ENCODE measurements around the gene NOL4L.

The NOL4L gene

GRCh38 chr20:32589769-32590168 lies 4.6 kb upstream of the NOL4L start:
- no peak for ATAC-seq
- no peak for TF ChIP-seq ZC3H10 (CRISPR knock-in tag; IDR thresholded peaks at IDR 0.05)
- TF ChIP-seq ZNF565 (CRISPR knock-in tag; conservative IDR thresholded peaks at IDR 0.05; ENCODE audit: low read depth): no peak
- TF ChIP-seq ARNTL (CRISPR knock-in tag; IDR thresholded peaks at IDR 0.05; ENCODE audit: borderline replicate concordance, low read depth): no peak
- TF ChIP-seq, protein P1, sequence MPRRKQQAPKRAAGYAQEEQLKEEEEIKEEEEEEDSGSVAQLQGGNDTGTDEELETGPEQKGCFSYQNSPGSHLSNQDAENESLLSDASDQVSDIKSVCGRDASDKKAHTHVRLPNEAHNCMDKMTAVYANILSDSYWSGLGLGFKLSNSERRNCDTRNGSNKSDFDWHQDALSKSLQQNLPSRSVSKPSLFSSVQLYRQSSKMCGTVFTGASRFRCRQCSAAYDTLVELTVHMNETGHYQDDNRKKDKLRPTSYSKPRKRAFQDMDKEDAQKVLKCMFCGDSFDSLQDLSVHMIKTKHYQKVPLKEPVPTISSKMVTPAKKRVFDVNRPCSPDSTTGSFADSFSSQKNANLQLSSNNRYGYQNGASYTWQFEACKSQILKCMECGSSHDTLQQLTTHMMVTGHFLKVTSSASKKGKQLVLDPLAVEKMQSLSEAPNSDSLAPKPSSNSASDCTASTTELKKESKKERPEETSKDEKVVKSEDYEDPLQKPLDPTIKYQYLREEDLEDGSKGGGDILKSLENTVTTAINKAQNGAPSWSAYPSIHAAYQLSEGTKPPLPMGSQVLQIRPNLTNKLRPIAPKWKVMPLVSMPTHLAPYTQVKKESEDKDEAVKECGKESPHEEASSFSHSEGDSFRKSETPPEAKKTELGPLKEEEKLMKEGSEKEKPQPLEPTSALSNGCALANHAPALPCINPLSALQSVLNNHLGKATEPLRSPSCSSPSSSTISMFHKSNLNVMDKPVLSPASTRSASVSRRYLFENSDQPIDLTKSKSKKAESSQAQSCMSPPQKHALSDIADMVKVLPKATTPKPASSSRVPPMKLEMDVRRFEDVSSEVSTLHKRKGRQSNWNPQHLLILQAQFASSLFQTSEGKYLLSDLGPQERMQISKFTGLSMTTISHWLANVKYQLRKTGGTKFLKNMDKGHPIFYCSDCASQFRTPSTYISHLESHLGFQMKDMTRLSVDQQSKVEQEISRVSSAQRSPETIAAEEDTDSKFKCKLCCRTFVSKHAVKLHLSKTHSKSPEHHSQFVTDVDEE (CRISPR knock-in tag; IDR thresholded peaks at IDR 0.05): no peak
- TF ChIP-seq CSRNP3 (CRISPR knock-in tag; IDR thresholded peaks at IDR 0.05): no peak
- no peak for TF ChIP-seq SNAI2 (CRISPR knock-in tag; IDR thresholded peaks at IDR 0.05)
- TF ChIP-seq GLIS3 (CRISPR knock-in tag; IDR thresholded peaks at IDR 0.05): no peak
- TF ChIP-seq POU6F1 (CRISPR knock-in tag; IDR thresholded peaks at IDR 0.05; ENCODE audit: borderline replicate concordance, low read depth): no peak
- TF ChIP-seq ZNF70 (CRISPR knock-in tag; IDR thresholded peaks at IDR 0.05): no peak
- TF ChIP-seq CSDC2 (CRISPR knock-in tag; IDR thresholded peaks at IDR 0.05): no peak
- no peak for TF ChIP-seq ZNF8 (CRISPR knock-in tag; IDR thresholded peaks at IDR 0.05)
- no peak for TF ChIP-seq ZFP30 (CRISPR knock-in tag; IDR thresholded peaks at IDR 0.05)

DNA sequence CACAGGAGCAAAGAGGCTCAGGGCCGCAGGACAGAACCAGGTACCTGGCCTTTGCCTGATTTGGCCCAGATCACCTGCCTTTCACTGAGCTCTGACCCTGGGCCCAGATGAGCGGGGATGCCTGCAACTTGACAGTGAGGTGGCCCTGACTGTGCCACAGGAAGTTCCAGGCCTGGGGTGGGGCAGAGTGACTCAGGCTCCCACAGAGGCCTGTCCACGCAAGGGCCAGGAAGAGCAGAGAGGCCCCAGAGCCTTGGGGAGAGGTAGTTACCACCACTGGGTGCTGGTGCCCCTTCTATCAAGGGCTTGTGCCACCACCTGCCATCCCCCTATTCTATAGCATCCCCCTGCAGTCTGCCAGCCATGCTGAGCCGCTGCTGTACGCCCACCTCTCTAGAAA lies 4.1 kb upstream of the NOL4L start:
- TF ChIP-seq GLIS3 (CRISPR knock-in tag; IDR thresholded peaks at IDR 0.05) (no peak), PPARA (CRISPR knock-in tag; IDR thresholded peaks at IDR 0.05; ENCODE audit: borderline replicate concordance) (no peak), ISL1 (CRISPR knock-in tag; IDR thresholded peaks at IDR 0.05) (no peak), PATZ1 (CRISPR knock-in tag; IDR thresholded peaks at IDR 0.05; ENCODE audit: borderline replicate concordance) (no peak), POU6F1 (CRISPR knock-in tag; IDR thresholded peaks at IDR 0.05; ENCODE audit: borderline replicate concordance, low read depth) (no peak), CREB5 (CRISPR knock-in tag; IDR thresholded peaks at IDR 0.05; ENCODE audit: low read depth) (no peak), TOX (CRISPR knock-in tag; IDR thresholded peaks at IDR 0.05; ENCODE audit: borderline replicate concordance) (no peak), ZNF8 (CRISPR knock-in tag; IDR thresholded peaks at IDR 0.05) (no peak), ARNTL (CRISPR knock-in tag; IDR thresholded peaks at IDR 0.05; ENCODE audit: borderline replicate concordance, low read depth) (no peak), TCF4 (CRISPR knock-in tag; IDR thresholded peaks at IDR 0.05; ENCODE audit: borderline replicate concordance) (no peak), ZC3H10 (CRISPR knock-in tag; IDR thresholded peaks at IDR 0.05) (no peak), OSR1 (CRISPR knock-in tag; IDR thresholded peaks at IDR 0.05) (no peak), BACH2 (CRISPR knock-in tag; IDR thresholded peaks at IDR 0.05; ENCODE audit: borderline replicate concordance) (no peak), ZNF70 (CRISPR knock-in tag; IDR thresholded peaks at IDR 0.05) (no peak), ZFP30 (CRISPR knock-in tag; IDR thresholded peaks at IDR 0.05) (no peak), RARB (CRISPR knock-in tag; IDR thresholded peaks at IDR 0.05) (no peak), ZFP3 (CRISPR knock-in tag; IDR thresholded peaks at IDR 0.05) (no peak)
- ATAC-seq: no peak

Data from SK-N-SH treated with all-trans-retinoic acid at 6 μM for 48 hours (cell line).